ENCODE measurements around the gene PRR14. TPM values are rescaled to one million over a fixed set of nuclear protein-coding genes. Genes with fewer than 3 reads are reported as not detected.
A peak's percentile ranks its signal among the peaks of the same experiment; 100 is the strongest.

Gene PRR14
- total and polyA plus RNA-seq, 10 of the 15 experiments (the other 5 are each of a cell fraction or from before 2014, with no cell fraction given), result 2.5 to 66.8 (median 19.2) TPM

DNA sequence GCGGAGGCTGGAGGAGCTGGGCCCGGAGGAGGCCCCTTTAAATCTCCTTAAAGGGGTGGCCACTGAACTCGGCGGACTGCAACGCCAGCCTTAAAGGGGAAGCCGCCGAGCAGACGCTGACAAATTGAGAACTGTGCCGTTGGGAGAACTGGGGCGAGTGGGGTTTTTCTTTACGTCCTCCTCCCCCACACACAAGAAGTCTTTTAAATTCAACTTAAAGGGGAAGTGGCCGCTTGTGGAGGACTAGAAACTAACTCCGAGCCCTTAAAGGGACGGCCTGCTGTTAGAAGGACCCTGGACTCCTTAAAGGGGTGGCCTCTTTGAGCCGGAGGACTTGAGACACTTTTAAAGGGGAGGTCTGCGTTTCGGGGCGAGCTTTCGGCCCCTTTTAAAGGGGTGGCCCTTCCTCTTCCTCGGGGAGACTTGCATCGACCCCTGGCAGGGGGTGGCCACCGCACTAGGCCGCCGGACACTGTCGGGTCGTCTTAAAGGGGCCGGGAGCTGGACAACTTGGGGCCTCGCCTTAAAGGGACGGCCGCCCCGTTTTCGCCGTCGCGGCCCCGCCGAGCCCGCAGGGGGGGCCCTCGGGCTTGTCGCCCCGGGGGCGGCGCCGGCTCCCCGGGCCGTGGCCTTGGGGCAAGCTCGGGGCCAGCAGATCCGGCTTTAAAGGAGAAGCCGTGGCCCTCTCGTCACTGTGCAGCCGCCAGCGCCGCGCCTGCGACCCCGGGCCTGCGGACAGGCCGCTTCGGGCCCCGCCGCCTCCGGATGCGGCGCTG lies 8.2 kb downstream of the PRR14 start (continued):
- TF ChIP-seq NFIC (IDR thresholded peaks at IDR 0.05; ENCODE audit: low read depth, low read length), result no peak
- TF ChIP-seq, protein P1, sequence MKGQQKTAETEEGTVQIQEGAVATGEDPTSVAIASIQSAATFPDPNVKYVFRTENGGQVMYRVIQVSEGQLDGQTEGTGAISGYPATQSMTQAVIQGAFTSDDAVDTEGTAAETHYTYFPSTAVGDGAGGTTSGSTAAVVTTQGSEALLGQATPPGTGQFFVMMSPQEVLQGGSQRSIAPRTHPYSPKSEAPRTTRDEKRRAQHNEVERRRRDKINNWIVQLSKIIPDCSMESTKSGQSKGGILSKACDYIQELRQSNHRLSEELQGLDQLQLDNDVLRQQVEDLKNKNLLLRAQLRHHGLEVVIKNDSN (IDR thresholded peaks at IDR 0.05; ENCODE audit: borderline replicate concordance, extremely low read length, insufficient read depth, low read depth, low read length), result no peak
- no peak for TF ChIP-seq GABPA (IDR thresholded peaks at IDR 0.05; ENCODE audit: low read depth)
- TF ChIP-seq, protein P2, sequence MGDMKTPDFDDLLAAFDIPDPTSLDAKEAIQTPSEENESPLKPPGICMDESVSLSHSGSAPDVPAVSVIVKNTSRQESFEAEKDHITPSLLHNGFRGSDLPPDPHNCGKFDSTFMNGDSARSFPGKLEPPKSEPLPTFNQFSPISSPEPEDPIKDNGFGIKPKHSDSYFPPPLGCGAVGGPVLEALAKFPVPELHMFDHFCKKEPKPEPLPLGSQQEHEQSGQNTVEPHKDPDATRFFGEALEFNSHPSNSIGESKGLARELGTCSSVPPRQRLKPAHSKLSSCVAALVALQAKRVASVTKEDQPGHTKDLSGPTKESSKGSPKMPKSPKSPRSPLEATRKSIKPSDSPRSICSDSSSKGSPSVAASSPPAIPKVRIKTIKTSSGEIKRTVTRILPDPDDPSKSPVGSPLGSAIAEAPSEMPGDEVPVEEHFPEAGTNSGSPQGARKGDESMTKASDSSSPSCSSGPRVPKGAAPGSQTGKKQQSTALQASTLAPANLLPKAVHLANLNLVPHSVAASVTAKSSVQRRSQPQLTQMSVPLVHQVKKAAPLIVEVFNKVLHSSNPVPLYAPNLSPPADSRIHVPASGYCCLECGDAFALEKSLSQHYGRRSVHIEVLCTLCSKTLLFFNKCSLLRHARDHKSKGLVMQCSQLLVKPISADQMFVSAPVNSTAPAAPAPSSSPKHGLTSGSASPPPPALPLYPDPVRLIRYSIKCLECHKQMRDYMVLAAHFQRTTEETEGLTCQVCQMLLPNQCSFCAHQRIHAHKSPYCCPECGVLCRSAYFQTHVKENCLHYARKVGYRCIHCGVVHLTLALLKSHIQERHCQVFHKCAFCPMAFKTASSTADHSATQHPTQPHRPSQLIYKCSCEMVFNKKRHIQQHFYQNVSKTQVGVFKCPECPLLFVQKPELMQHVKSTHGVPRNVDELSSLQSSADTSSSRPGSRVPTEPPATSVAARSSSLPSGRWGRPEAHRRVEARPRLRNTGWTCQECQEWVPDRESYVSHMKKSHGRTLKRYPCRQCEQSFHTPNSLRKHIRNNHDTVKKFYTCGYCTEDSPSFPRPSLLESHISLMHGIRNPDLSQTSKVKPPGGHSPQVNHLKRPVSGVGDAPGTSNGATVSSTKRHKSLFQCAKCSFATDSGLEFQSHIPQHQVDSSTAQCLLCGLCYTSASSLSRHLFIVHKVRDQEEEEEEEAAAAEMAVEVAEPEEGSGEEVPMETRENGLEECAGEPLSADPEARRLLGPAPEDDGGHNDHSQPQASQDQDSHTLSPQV (IDR thresholded peaks at IDR 0.05), result peak; percentile 34; the same call in 1 of the 2 replicates
- TF ChIP-seq JUND (IDR thresholded peaks at IDR 0.05; ENCODE audit: low read depth, low read length), result no peak
- TF ChIP-seq KDM1A (IDR thresholded peaks at IDR 0.05; ENCODE audit: borderline replicate concordance), result no peak
- TF ChIP-seq, protein P3, sequence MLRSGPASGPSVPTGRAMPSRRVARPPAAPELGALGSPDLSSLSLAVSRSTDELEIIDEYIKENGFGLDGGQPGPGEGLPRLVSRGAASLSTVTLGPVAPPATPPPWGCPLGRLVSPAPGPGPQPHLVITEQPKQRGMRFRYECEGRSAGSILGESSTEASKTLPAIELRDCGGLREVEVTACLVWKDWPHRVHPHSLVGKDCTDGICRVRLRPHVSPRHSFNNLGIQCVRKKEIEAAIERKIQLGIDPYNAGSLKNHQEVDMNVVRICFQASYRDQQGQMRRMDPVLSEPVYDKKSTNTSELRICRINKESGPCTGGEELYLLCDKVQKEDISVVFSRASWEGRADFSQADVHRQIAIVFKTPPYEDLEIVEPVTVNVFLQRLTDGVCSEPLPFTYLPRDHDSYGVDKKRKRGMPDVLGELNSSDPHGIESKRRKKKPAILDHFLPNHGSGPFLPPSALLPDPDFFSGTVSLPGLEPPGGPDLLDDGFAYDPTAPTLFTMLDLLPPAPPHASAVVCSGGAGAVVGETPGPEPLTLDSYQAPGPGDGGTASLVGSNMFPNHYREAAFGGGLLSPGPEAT (IDR thresholded peaks at IDR 0.05; ENCODE audit: low read depth), result peak; percentile 100
- no peak for TF ChIP-seq IRF4 (IDR thresholded peaks at IDR 0.05; ENCODE audit: low read depth, low read length)
- no peak for TF ChIP-seq YBX1 (IDR thresholded peaks at IDR 0.05)
- no peak for TF ChIP-seq TCF3 (IDR thresholded peaks at IDR 0.05; ENCODE audit: borderline replicate concordance, insufficient read depth, low read depth, low read length)
- TF ChIP-seq, protein P4, sequence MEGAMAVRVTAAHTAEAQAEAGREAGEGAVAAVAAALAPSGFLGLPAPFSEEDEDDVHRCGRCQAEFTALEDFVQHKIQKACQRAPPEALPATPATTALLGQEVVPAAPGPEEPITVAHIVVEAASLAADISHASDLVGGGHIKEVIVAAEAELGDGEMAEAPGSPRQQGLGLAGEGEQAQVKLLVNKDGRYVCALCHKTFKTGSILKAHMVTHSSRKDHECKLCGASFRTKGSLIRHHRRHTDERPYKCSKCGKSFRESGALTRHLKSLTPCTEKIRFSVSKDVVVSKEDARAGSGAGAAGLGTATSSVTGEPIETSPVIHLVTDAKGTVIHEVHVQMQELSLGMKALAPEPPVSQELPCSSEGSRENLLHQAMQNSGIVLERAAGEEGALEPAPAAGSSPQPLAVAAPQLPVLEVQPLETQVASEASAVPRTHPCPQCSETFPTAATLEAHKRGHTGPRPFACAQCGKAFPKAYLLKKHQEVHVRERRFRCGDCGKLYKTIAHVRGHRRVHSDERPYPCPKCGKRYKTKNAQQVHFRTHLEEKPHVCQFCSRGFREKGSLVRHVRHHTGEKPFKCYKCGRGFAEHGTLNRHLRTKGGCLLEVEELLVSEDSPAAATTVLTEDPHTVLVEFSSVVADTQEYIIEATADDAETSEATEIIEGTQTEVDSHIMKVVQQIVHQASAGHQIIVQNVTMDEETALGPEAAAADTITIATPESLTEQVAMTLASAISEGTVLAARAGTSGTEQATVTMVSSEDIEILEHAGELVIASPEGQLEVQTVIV (IDR thresholded peaks at IDR 0.05; ENCODE audit: borderline replicate concordance, partially characterized antibody), result peak; percentile 61
- TF ChIP-seq, protein P5, sequence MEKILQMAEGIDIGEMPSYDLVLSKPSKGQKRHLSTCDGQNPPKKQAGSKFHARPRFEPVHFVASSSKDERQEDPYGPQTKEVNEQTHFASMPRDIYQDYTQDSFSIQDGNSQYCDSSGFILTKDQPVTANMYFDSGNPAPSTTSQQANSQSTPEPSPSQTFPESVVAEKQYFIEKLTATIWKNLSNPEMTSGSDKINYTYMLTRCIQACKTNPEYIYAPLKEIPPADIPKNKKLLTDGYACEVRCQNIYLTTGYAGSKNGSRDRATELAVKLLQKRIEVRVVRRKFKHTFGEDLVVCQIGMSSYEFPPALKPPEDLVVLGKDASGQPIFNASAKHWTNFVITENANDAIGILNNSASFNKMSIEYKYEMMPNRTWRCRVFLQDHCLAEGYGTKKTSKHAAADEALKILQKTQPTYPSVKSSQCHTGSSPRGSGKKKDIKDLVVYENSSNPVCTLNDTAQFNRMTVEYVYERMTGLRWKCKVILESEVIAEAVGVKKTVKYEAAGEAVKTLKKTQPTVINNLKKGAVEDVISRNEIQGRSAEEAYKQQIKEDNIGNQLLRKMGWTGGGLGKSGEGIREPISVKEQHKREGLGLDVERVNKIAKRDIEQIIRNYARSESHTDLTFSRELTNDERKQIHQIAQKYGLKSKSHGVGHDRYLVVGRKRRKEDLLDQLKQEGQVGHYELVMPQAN (conservative IDR thresholded peaks at IDR 0.05), result peak; percentile 87
- TF ChIP-seq ATF7 (IDR thresholded peaks at IDR 0.05; ENCODE audit: low read depth), result no peak
- TF ChIP-seq RAD51 (IDR thresholded peaks at IDR 0.05), result no peak
- no peak for TF ChIP-seq SMAD1 (IDR thresholded peaks at IDR 0.05; ENCODE audit: low read depth, partially characterized antibody)
- peak; percentile 76 for TF ChIP-seq SMARCA5 (IDR thresholded peaks at IDR 0.05)
- TF ChIP-seq, protein P6, sequence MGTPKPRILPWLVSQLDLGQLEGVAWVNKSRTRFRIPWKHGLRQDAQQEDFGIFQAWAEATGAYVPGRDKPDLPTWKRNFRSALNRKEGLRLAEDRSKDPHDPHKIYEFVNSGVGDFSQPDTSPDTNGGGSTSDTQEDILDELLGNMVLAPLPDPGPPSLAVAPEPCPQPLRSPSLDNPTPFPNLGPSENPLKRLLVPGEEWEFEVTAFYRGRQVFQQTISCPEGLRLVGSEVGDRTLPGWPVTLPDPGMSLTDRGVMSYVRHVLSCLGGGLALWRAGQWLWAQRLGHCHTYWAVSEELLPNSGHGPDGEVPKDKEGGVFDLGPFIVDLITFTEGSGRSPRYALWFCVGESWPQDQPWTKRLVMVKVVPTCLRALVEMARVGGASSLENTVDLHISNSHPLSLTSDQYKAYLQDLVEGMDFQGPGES (IDR thresholded peaks at IDR 0.05), result no peak
